Stomach (tissue), 4 donors: ENCODE data around the gene PKDCC.
A peak's percentile ranks its signal among the peaks of the same experiment; 100 is the strongest.

Source experiments
- EP300 ChIP-seq: sonication (generic); formaldehyde crosslinking; IDR thresholded peaks from one replicate; pipeline ENCODE4 v1.6.1; 2017; ENCODE audit warnings: antibody characterized with exemption
- POLR2A ChIP-seq, 4 donors: fragments of 450-650 bp; IDR thresholded peaks; one replicate each; pipeline ENCODE4 v1.6.1; 2016; ENCODE audit warnings: antibody characterized with exemption in 4 of 4, control low read depth in 2 of 4, mild to moderate bottlenecking in 1 of 4, moderate library complexity in 1 of 4
- POLR2AphosphoS5 ChIP-seq, 3 donors: sonication (generic); formaldehyde crosslinking; IDR thresholded peaks; one replicate each; pipeline ENCODE4 v1.6.1; 2016; ENCODE audit warnings: antibody characterized with exemption in 3 of 3
- TF ChIP-seq, protein P1 (sequence below), 7 experiments: fragments of 450-650 bp in 4 of 7; fragments of 200-600 bp in 3 of 7; sonication (generic) in 3 of 7; IDR thresholded peaks; one replicate each; pipeline ENCODE4 v1.5.1; 2016 to 2019; ENCODE audit warnings: antibody characterized with exemption in 7 of 7, control low read depth in 2 of 7, mild to moderate bottlenecking in 1 of 7

DNA sequence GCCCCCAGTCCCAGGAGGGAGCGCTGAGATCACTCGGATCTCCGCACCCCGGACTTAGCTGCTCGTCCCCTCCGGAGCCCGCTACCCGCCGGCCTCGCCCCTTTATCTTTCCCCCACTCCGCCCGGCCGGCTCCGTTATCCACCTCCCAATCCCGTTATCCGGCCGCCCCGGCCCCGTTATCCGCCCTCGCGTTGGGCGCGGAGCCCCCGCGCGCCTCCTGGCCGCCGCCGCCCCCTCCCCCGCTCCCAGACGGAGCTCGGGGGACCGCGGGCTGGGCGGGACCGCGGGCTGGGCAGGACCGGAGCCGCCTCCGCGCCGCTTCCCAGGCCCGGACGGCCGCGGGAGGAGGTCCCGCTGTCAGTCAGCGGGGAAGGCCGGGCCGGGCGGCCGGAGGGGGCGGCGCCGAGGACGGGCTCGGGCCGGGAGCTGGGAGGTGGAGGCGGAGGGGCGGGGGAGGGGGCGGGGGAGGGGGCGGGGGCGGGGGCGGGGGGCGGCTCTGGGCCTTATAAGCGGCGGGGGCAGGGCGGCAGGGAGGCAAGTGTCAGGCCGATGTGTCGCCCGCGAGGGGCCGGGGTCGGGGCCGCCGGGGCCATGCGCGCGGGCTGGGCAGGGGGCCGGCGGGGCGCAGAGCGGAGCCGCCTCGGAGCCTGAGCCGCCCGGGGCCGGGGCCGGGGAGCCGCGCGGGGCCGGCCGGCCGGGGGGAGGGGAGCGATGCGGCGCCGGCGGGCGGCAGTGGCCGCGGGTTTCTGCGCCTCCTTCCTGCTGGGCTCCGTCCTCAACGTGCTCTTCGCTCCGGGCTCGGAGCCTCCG is at the start of gene PKDCC:
- TF ChIP-seq, protein P1, sequence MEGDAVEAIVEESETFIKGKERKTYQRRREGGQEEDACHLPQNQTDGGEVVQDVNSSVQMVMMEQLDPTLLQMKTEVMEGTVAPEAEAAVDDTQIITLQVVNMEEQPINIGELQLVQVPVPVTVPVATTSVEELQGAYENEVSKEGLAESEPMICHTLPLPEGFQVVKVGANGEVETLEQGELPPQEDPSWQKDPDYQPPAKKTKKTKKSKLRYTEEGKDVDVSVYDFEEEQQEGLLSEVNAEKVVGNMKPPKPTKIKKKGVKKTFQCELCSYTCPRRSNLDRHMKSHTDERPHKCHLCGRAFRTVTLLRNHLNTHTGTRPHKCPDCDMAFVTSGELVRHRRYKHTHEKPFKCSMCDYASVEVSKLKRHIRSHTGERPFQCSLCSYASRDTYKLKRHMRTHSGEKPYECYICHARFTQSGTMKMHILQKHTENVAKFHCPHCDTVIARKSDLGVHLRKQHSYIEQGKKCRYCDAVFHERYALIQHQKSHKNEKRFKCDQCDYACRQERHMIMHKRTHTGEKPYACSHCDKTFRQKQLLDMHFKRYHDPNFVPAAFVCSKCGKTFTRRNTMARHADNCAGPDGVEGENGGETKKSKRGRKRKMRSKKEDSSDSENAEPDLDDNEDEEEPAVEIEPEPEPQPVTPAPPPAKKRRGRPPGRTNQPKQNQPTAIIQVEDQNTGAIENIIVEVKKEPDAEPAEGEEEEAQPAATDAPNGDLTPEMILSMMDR (IDR thresholded peaks at IDR 0.05) = no peak
- peak; percentile 19 to 35 (median 25) for TF ChIP-seq POLR2AphosphoS5 (IDR thresholded peaks at IDR 0.05)
- TF ChIP-seq POLR2A (IDR thresholded peaks at IDR 0.05) = no peak
- TF ChIP-seq EP300 = no peak
